Sigmoid colon (tissue), 7 donors: ENCODE measurements around the gene CNTN2. TPM values are rescaled to one million over a fixed set of nuclear protein-coding genes. Genes with fewer than 3 reads are reported as not detected.

Experiments
- DNase-seq: peaks from one replicate; pipeline ENCODE4 v3.0.0-alpha.2; 2019
- H3K27ac ChIP-seq, 4 donors: fragments of 200-600 bp; sonication (generic); one replicate each; pipeline ENCODE4 v1.5.1; 2016 to 2019; ENCODE audit warnings: mild to moderate bottlenecking in 1 of 4
- H3K27me3 ChIP-seq, 3 donors: fragments of 200-600 bp; sonication (generic); one replicate each; pipeline ENCODE4 v1.5.1; 2019; ENCODE audit warnings: mild to moderate bottlenecking in 1 of 3
- H3K36me3 ChIP-seq, 4 donors: fragments of 200-600 bp; sonication (generic); one replicate each; pipeline ENCODE4 v1.5.1; 2016 to 2019
- H3K4me1 ChIP-seq, 4 donors: fragments of 200-600 bp; sonication (generic); one replicate each; pipeline ENCODE4 v1.5.1; 2017 to 2019
- H3K4me3 ChIP-seq, 4 donors: fragments of 200-600 bp; sonication (generic); one replicate each; pipeline ENCODE4 v1.5.1; 2017 to 2019; ENCODE audit warnings: mild to moderate bottlenecking in 2 of 4, moderate library complexity in 1 of 4
- H3K9me3 ChIP-seq, 4 donors: fragments of 200-600 bp in 3 of 4; sonication (generic) in 3 of 4; one replicate each; pipeline versions ENCODE4 v1.5.1 to v1.6.1; 2013 to 2019
- EP300 ChIP-seq, 4 donors: sonication (generic); formaldehyde crosslinking; IDR thresholded peaks; one replicate each; pipeline ENCODE4 v1.6.1; 2017; ENCODE audit warnings: antibody characterized with exemption in 4 of 4
- POLR2A ChIP-seq, 2 donors: fragments of 450-650 bp; IDR thresholded peaks; one replicate each; pipeline ENCODE4 v1.6.1; 2016; ENCODE audit warnings: antibody characterized with exemption in 2 of 2, mild to moderate bottlenecking in 2 of 2, moderate library complexity in 2 of 2
- POLR2AphosphoS5 ChIP-seq, 4 donors: sonication (generic); formaldehyde crosslinking; IDR thresholded peaks; one replicate each; pipeline ENCODE4 v1.6.1; 2017; ENCODE audit warnings: antibody characterized with exemption in 4 of 4
- WGBS, 2 donors: extraction: QIAGEN DNeasy Blood & Tissue Kit; methylation state at CpG; one replicate each; pipeline ENCODE4 v1.1.7; 2013; 5-methylcytosine and 5-hydroxymethylcytosine counted together
- intact Hi-C: fragments of 100-400 bp; cut with DNase I; formaldehyde crosslinking; loops from one replicate; pipeline ENCODE4 v1.15.1; 2023
- polyA plus RNA-seq, 3 donors: library from polyadenylated mRNA; stranded (reverse); fragments of 200-250 nt; gene quantifications; one replicate each; pipeline ENCODE4 v1.2.3, GENCODE V29; 2013
- total RNA-seq, 4 donors: library from RNA; depleted of rRNA; stranded (reverse); fragments of >200 nt; gene quantifications; one replicate each; pipeline ENCODE4 v1.1.0, GENCODE V29; 2016
- TF ChIP-seq, protein P1 (sequence below), 4 experiments: fragments of 450-650 bp in 3 of 4; fragments of 200-600 bp in 1 of 4; IDR thresholded peaks; one replicate each; pipeline ENCODE4 v1.5.1; 2016 to 2019; ENCODE audit warnings: antibody characterized with exemption in 4 of 4, mild to moderate bottlenecking in 3 of 4, moderate library complexity in 2 of 4
- donor health status: healthy with polysubstance abuse.
- donor health status: Bipolar disorder and iron deficiency.
- donor health status: healthy.

CNTN2 gene
- total and polyA plus RNA-seq, 7 donors, result 0.46 to 4.4 (median 2.2) TPM; not detected in 1

DNA sequence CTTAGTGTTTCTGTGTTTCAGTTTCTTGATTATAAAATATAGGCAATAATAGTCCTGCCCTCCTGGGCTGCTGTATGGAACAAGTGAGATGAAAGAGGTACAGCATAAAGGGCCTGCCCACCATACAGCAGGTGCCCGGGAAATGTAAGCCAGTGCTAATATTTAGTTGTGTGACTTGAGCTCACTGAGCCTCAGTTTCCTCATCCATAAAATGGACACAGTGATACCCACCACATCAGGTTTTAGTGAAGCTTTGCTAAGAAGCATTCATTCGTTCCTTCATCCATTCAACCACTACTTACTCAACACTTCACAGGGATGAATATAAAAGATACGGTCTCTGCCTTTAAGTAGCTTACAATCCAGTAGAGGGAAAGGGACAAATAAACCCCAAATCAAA is 19.9 kb downstream of the CNTN2 start:
- Histone ChIP-seq H3K9me3 (no peaks in the 10 kb centered on the region), H3K36me3 (no peaks in the 10 kb centered on the region), H3K27me3 (no peaks in the 10 kb centered on the region), H3K27ac (no peak overlapping the region), H3K4me1 (peaks cover 0 to 8% (median 7%) of the 10 kb centered on the region in 4 donors), H3K4me3 (no peak overlapping the region)
- 92 to 95% methylated on average over 3 of the region's 3 CpGs for WGBS, 2 donors
- DNase-seq, result no peak
- TF ChIP-seq EP300 (IDR thresholded peaks at IDR 0.05), result no peak
- TF ChIP-seq POLR2AphosphoS5 (IDR thresholded peaks at IDR 0.05), result no peak
- TF ChIP-seq, protein P1, sequence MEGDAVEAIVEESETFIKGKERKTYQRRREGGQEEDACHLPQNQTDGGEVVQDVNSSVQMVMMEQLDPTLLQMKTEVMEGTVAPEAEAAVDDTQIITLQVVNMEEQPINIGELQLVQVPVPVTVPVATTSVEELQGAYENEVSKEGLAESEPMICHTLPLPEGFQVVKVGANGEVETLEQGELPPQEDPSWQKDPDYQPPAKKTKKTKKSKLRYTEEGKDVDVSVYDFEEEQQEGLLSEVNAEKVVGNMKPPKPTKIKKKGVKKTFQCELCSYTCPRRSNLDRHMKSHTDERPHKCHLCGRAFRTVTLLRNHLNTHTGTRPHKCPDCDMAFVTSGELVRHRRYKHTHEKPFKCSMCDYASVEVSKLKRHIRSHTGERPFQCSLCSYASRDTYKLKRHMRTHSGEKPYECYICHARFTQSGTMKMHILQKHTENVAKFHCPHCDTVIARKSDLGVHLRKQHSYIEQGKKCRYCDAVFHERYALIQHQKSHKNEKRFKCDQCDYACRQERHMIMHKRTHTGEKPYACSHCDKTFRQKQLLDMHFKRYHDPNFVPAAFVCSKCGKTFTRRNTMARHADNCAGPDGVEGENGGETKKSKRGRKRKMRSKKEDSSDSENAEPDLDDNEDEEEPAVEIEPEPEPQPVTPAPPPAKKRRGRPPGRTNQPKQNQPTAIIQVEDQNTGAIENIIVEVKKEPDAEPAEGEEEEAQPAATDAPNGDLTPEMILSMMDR (IDR thresholded peaks at IDR 0.05), result no peak
- no peak for TF ChIP-seq POLR2A (IDR thresholded peaks at IDR 0.05)
- intact Hi-C loops, result no loop called here

DNA sequence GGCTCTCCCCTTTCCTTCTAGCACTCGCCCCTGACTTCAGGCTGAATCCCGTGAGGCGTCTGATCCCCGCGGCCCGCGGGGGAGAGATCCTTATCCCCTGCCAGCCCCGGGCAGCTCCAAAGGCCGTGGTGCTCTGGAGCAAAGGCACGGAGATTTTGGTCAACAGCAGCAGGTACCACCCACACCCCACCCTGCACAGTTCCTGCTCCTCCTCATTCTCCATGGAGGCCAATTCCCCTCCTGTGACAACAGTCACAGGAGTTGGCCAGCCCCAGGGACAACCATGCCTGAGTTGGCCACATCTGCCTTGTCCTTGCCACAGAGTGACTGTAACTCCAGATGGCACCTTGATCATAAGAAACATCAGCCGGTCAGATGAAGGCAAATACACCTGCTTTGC is 21.3 kb downstream of the CNTN2 start:
- Histone ChIP-seq H3K4me1 (peaks cover 0 to 16% (median 9%) of the 10 kb centered on the region in 4 donors), H3K27ac (no peak overlapping the region), H3K9me3 (no peaks in the 10 kb centered on the region), H3K4me3 (no peak overlapping the region), H3K27me3 (no peaks in the 10 kb centered on the region), H3K36me3 (no peaks in the 10 kb centered on the region)
- intact Hi-C loops, result no loop called here
- WGBS, 2 donors, result 87 to 93% methylated on average over 11 of the region's 11 CpGs
- no peak for DNase-seq
- TF ChIP-seq POLR2AphosphoS5 (IDR thresholded peaks at IDR 0.05) (no peak), POLR2A (IDR thresholded peaks at IDR 0.05) (no peak), EP300 (IDR thresholded peaks at IDR 0.05) (no peak)
- TF ChIP-seq, protein P1 (IDR thresholded peaks at IDR 0.05), result no peak

DNA sequence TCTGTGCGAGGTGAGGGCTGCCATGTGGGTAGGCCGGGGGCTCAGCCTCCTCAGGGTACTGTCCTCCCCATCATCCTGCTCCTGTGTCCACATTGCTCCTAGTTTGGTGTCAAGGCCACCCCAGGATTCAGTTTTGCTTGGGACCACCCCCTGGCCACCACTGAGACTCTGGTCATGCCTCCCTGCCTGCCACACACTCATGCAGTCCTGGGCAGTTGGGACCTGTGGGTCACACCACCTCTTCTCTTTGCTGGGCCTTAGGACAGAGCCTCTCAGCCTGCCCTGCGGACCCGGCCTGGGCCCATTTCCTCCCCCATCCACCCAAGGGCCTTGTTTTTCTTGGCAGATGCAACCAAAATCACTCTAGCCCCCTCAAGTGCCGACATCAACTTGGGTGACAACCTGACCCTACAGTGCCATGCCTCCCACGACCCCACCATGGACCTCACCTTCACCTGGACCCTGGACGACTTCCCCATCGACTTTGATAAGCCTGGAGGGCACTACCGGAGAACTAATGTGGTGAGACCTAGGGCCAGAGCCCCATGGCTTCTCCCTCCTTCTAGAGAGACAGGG is 21.8 kb downstream of the CNTN2 start:
- Histone ChIP-seq H3K4me3 (no peak overlapping the region), H3K9me3 (no peaks in the 10 kb centered on the region), H3K27me3 (no peaks in the 10 kb centered on the region), H3K27ac (no peak overlapping the region), H3K36me3 (no peaks in the 10 kb centered on the region), H3K4me1 (peaks cover 0 to 16% (median 9%) of the 10 kb centered on the region in 4 donors)
- no peak for TF ChIP-seq POLR2AphosphoS5 (IDR thresholded peaks at IDR 0.05)
- TF ChIP-seq, protein P1 (IDR thresholded peaks at IDR 0.05), result no peak
- no peak for TF ChIP-seq EP300 (IDR thresholded peaks at IDR 0.05)
- TF ChIP-seq POLR2A (IDR thresholded peaks at IDR 0.05), result no peak
- intact Hi-C loops, result no loop called here
- peak; percentile 61 for DNase-seq
- WGBS, 2 donors, result 91 to 92% methylated on average over 9 of the region's 9 CpGs

DNA sequence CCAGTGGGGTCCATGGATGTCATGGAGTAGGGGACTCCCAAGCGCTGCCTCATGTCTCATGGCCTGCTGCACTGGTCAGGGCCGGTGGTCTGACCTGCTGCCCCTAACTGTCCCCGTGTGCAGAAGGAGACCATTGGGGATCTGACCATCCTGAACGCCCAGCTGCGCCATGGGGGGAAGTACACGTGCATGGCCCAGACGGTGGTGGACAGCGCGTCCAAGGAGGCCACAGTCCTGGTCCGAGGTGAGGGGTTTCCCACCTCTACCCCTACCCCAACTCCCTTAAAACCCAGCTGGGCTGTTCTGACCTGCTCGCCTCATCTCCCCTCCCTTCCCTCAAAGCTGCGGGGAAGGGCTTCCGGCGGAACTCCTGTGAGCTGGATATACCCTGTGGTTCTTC is 22.7 kb downstream of the CNTN2 start:
- Histone ChIP-seq H3K36me3 (no peaks in the 10 kb centered on the region), H3K4me3 (no peak overlapping the region), H3K27me3 (no peaks in the 10 kb centered on the region), H3K9me3 (no peaks in the 10 kb centered on the region), H3K4me1 (peaks cover 0 to 16% (median 9%) of the 10 kb centered on the region in 4 donors), H3K27ac (no peak overlapping the region)
- peak; percentile 57 for DNase-seq
- intact Hi-C loops, result no loop called here
- WGBS, 2 donors, result 91% methylated on average over 14 of the region's 14 CpGs
- TF ChIP-seq EP300 (IDR thresholded peaks at IDR 0.05) (no peak), POLR2AphosphoS5 (IDR thresholded peaks at IDR 0.05) (no peak)
- TF ChIP-seq, protein P1 (IDR thresholded peaks at IDR 0.05), result no peak
